Ectodermal cell (in vitro differentiated cells): Measurements from ENCODE around the gene SMYD3.

Experiments used
- H3K27ac ChIP-seq: 2 replicates; pipeline ENCODE4 v1.7.0; 2013; ENCODE audit warnings: mild to moderate bottlenecking, low read depth, low read length; ENCODE audit not compliant: insufficient read depth, poor library complexity, severe bottlenecking
- H3K27me3 ChIP-seq: 2 replicates; pipeline ENCODE4 v1.7.0; 2013; ENCODE audit warnings: mild to moderate bottlenecking, low read length; ENCODE audit not compliant: insufficient read depth, control insufficient read depth, poor library complexity, severe bottlenecking
- H3K36me3 ChIP-seq: one replicate; pipeline ENCODE4 v1.7.0; 2013; ENCODE audit warnings: low read length; ENCODE audit not compliant: control insufficient read depth, insufficient read depth
- H3K4me1 ChIP-seq: one replicate; pipeline ENCODE4 v1.7.0; 2013; ENCODE audit warnings: low read length; ENCODE audit not compliant: control insufficient read depth, insufficient read depth
- H3K4me3 ChIP-seq: 2 replicates; pipeline ENCODE4 v1.7.0; 2013; ENCODE audit warnings: low read depth, low read length, control low read depth; ENCODE audit not compliant: insufficient read depth
- H3K9me3 ChIP-seq: 2 replicates; pipeline ENCODE4 v1.7.0; 2013; ENCODE audit warnings: mild to moderate bottlenecking, low read length, moderate library complexity; ENCODE audit not compliant: control insufficient read depth
- WGBS, 2 experiments: methylation state at CpG; one replicate each; pipeline ENCODE4 v1.1.7; 2013; ENCODE audit warnings: missing lambda C conversion rate in 2 of 2; 5-methylcytosine and 5-hydroxymethylcytosine counted together

SMYD3 gene

DNA sequence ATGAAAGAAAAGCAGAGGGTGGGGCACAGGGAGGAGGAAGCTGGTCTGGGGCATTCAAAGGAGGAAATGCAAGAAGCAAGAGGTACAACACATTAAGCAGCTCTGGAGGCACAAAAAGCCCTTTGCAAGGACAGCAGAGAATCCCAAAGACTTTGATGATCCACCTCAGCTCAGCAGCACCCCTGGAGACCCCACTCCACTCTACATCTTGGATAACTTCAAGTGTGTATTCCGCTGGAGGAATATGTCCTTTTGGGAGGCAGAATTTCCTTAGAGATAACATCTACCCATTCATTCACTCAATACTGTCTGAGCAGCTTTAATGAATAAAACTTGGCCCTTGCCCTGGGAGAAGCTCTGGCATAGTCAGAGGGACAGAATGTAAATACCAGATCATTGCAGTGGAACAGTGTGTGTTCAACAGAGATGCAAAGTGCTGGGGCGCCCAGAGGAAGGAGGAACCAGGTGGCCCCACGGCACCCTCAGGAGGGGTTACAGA, 752.6 kb downstream of the SMYD3 start:
- Histone ChIP-seq H3K27ac (no peak overlapping the region), H3K36me3 (no peaks in the 10 kb centered on the region), H3K9me3 (no peaks in the 10 kb centered on the region), H3K4me3 (no peak overlapping the region), H3K4me1 (peaks cover 13% of the 10 kb centered on the region), H3K27me3 (no peaks in the 10 kb centered on the region)
- 93% methylated on average over 3 of the region's 3 CpGs for WGBS, 2 experiments

DNA sequence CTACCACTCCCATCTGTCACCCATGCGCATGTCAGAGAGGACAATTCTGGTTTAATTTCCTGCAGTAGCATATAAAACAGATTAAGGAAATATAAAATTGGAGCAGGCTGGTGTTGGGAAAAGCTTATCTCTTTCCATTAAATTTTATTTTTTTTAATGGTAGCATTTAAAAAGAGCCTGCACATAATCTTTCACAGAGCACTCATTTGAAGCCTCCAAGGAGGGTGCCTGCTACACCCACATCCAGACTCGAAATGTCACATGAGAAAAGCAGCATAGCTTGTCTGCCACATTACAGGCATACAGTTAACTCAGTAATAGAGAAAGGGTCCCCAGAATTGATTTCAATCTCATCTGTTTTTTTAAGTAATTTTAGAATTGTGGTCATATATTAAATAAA, 753.3 kb downstream of the SMYD3 start:
- Histone ChIP-seq H3K4me1 (peaks cover 13% of the 10 kb centered on the region), H3K36me3 (no peaks in the 10 kb centered on the region), H3K27ac (no peak overlapping the region), H3K27me3 (no peaks in the 10 kb centered on the region), H3K9me3 (no peaks in the 10 kb centered on the region), H3K4me3 (no peak overlapping the region)
- 92 to 95% methylated on average over 1 to 2 of the region's 2 CpGs for WGBS, 2 experiments

DNA sequence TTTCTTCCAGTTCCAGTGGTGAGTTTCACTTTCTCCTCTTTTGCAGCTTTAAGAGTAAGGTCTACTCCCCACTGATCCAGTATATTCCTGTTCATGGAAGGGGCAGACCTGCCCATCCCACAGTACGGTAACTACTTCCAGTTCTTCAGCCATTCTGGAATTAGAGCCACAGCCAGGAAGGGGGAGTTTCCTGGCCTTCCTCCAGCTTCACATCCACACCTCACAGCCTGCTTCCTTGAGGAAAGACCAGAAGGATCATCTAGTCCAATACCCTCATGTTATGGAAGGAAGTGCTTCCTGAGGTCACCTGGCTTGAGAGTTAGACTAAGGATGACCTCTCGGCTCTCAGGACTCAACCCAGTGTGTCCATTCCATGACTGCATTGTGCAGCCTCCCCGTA, 754.5 kb downstream of the SMYD3 start:
- Histone ChIP-seq H3K4me1 (peaks cover 13% of the 10 kb centered on the region), H3K9me3 (no peaks in the 10 kb centered on the region), H3K4me3 (no peak overlapping the region), H3K27ac (no peak overlapping the region), H3K36me3 (no peaks in the 10 kb centered on the region), H3K27me3 (no peaks in the 10 kb centered on the region)
- WGBS, 2 experiments = 93 to 99% methylated on average over 3 of the region's 3 CpGs

DNA sequence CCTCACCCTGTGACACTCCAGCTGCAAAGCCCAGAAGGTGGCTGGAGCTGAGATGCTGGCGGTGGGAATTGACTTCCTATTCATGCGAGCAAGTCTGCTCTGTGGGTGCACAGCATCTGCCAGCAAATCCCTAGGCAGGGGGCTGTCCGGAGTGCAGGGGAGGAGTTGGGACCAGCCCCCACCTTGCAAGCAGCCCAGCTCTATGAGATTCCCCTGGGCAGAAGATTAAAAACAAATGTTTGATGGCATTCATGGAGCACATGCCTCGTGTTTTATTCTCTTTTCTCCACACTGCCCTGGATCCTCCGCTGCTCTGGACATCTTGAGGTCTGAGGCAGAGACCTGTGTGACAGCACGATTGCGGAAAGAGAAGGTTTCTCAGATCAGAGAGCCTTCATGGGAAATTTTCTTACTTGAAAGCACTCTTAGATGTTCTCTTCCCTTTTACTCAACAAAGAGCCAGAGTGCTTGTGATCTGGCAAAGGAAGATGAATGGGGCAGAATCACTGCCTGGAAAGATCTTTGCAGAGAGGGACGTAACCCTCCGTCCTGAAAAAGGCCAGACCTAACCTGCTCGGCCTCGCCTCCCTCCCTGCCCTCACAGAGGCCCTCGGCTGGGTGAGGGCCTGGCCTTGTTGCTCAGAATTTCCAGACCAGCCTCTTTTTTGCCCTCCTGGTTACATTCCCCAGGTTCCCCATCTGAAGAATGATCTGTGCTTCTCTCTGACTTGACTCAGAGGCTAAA, 755.2 kb downstream of the SMYD3 start:
- H3K36me3 ChIP-seq = no peaks in the 10 kb centered on the region
- WGBS, 2 experiments = 64 to 67% methylated on average over 12 of the region's 12 CpGs
- no peaks in the 10 kb centered on the region for H3K27me3 ChIP-seq
- no peaks in the 10 kb centered on the region for H3K9me3 ChIP-seq
- H3K4me3 ChIP-seq = no peak overlapping the region
- peaks cover 13% of the 10 kb centered on the region for H3K4me1 ChIP-seq
- peak overlapping the region; percentile 19 for H3K27ac ChIP-seq

DNA sequence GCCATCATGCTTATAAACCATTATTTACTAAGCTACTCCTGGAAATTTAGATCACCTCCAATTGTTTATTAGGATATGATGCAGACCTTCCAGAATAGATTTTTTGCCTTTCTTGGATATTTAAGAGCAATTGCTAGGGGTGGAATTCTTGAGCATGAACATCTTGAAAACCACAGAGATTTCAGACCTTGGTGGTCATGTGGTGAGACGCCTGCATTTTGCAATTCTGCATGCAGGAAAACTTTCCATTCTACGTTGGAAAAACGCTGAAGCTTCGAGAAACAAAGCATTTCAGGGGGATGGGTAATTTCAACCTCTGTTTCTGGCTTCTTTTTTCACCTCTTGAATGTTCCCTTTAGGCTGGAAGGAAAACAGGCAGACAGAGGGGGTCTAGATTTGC, 756.0 kb downstream of the SMYD3 start:
- WGBS, 2 experiments = 69 to 77% methylated on average over 4 of the region's 4 CpGs
- no peak overlapping the region for H3K4me3 ChIP-seq
- peak overlapping the region; percentile 19 for H3K27ac ChIP-seq
- H3K36me3 ChIP-seq = no peaks in the 10 kb centered on the region
- no peaks in the 10 kb centered on the region for H3K9me3 ChIP-seq
- H3K4me1 ChIP-seq = peaks cover 13% of the 10 kb centered on the region
- H3K27me3 ChIP-seq = no peaks in the 10 kb centered on the region

DNA sequence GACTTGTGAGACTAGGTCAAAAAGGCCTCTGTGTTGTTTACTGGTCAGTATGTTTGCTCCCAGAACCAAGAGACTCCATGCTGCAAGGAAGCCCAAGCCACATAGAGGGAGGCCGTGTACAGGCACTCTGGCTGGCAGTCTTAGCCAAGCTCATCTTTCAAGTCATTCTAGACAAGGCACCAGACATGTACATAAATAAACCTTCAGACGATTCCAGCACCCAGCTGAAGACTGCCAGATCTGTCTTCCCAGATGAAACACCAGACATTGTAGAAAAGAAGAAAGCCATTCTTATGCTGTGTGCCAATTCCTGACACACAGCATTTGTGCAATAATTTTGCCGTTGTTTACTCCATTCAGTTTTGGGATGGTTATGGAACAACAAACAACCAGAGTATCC, 756.8 kb downstream of the SMYD3 start:
- Histone ChIP-seq H3K27me3 (no peaks in the 10 kb centered on the region), H3K9me3 (no peaks in the 10 kb centered on the region), H3K4me3 (no peak overlapping the region), H3K27ac (no peak overlapping the region), H3K36me3 (no peaks in the 10 kb centered on the region), H3K4me1 (peaks cover 13% of the 10 kb centered on the region)
- 97% methylated on average over 3 of the region's 3 CpGs for WGBS, 2 experiments

DNA sequence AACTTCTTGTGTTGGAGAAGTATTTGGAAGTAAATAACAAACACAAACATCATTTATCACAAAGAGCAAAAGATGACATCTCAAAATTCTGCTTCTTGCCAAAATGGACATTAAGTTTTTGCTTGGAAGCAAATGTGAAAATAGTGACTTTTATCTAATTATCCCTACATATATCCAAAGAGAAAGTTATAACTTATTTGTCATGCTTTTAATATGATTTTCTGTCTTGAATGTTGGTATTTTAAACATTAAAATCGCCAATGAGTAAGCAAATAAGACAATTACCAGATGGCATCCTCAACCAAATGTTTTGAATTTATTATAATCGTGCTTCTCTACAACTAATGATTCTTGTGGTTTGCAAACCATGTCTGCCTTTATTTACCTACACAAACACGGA, 758.0 kb downstream of the SMYD3 start:
- no peaks in the 10 kb centered on the region for H3K36me3 ChIP-seq
- H3K9me3 ChIP-seq = no peaks in the 10 kb centered on the region
- H3K27me3 ChIP-seq = no peaks in the 10 kb centered on the region
- H3K4me1 ChIP-seq = peaks cover 13% of the 10 kb centered on the region
- 90 to 96% methylated on average over 3 of the region's 3 CpGs for WGBS, 2 experiments
- no peak overlapping the region for H3K4me3 ChIP-seq
- H3K27ac ChIP-seq = no peak overlapping the region

DNA sequence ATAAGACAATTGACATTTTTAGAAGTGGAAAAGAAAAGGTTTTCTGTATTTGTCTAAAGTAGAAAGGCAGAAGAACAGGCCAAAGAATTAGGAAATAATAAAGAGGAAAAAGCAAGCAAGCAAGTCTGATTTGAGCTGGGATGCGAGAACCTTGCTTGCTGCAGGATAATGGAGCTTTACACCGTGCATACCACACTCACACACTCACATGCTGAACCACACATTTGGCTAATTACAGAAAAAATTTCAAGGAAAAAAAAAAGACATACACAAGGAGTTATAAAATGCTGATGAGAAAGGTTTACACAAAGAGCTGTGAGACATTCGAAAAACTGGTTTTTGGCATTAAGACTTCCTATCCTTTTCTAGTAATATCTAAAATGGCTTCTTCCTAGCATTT, 758.4 kb downstream of the SMYD3 start:
- Histone ChIP-seq H3K9me3 (no peaks in the 10 kb centered on the region), H3K4me3 (no peak overlapping the region), H3K27me3 (no peaks in the 10 kb centered on the region), H3K4me1 (peaks cover 13% of the 10 kb centered on the region), H3K36me3 (no peaks in the 10 kb centered on the region), H3K27ac (no peak overlapping the region)
- WGBS, 2 experiments = 90 to 93% methylated on average over 2 to 3 of the region's 3 CpGs

DNA sequence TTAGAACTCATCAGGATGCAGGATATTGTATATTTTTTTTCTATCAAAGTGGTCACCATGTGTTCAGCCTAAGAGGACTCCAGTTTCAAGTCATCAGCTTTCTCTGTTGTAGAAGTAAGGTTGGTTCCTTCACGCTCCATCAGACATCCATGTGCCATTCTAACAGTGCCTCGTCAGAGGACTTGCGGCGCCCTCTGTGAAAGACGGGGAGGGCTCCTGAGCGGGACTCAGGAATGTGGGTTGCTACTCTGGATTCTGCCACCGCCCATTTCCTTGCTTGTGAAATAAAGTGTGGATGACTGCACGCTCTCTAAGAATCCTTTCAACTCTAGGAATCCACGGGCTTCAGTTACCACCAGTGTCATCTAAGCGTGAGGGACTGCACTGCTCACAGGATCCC, 758.8 kb downstream of the SMYD3 start:
- Histone ChIP-seq H3K4me3 (no peak overlapping the region), H3K27me3 (no peaks in the 10 kb centered on the region), H3K9me3 (no peaks in the 10 kb centered on the region), H3K27ac (no peak overlapping the region), H3K36me3 (no peaks in the 10 kb centered on the region), H3K4me1 (peaks cover 13% of the 10 kb centered on the region)
- 84 to 87% methylated on average over 10 of the region's 10 CpGs for WGBS, 2 experiments

DNA sequence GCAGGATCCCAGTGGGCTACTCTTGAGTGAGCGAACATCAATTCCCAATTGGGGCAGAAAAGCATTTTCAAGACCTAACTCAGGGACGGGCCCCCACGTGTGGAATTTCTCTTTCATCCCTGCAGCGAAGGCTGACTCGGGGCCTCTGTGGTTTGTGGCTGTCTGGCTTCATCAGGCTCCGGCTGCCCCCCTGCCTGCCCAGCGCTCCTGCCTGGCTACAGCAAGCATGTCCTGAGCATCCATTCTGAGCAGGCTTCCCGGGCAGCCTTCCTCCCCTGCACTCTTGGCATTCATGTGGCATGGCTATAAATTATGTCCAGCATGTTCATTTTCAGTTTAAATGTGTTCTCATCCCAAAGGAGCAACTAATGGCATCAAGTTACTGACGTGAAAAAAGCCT, 764.2 kb downstream of the SMYD3 start:
- Histone ChIP-seq H3K36me3 (no peaks in the 10 kb centered on the region), H3K27ac (peak overlapping the region; percentile 36), H3K27me3 (no peaks in the 10 kb centered on the region), H3K9me3 (no peaks in the 10 kb centered on the region), H3K4me1 (peaks cover 12% of the 10 kb centered on the region), H3K4me3 (no peak overlapping the region)
- 76 to 80% methylated on average over 9 of the region's 9 CpGs for WGBS, 2 experiments
